ENCODE measurements around the gene CLGN. TPM values are rescaled to one million over a fixed set of nuclear protein-coding genes. Genes with fewer than 3 reads are reported as not detected.

CLGN gene
- polyA plus RNA-seq (2013) = 12.1 TPM

GRCh38 chr4:140427106-140427918 is at the start of gene CLGN:
Gene CLGN (minus strand): TSS chr4:140427648. CDS start chr4:140413078, 14,570 bp downstream.
- POLR2A ChIA-PET = no interaction called here
- whole genome bisulfite sequencing (ENCODE audit: insufficient coverage) = 0% methylated on average over 40 of the region's 73 CpGs

GRCh38 chr4:140472156-140472555 is 44.7 kb upstream of the CLGN start:
- CTCF ChIA-PET = no interaction called here
- no peak for DNase-seq
- peaks cover 0 to 4% (median 0%) of the 10 kb centered on the region in 5 experiments for H3K27me3 ChIP-seq (replicated peaks in 2 of 5; ENCODE audit: control insufficient read depth in 4 of 5, insufficient read depth in 5 of 5, low read length in 4 of 5)
- WGBS (ENCODE audit: insufficient coverage) = 100% methylated on average over 1 of the region's 2 CpGs
- no peak overlapping the region for H3K4me3 ChIP-seq (ENCODE audit: control insufficient read depth in 1 of 7, extremely low read depth in 1 of 7, insufficient read depth in 4 of 7, low read depth in 2 of 7, low read length in 6 of 7)
- H3K4me1 ChIP-seq (ENCODE audit: control extremely low read depth in 1 of 4, control insufficient read depth in 4 of 4, insufficient read depth in 4 of 4, low read length in 3 of 4) = no peaks in the 10 kb centered on the region
- no peak overlapping the region for H3K27ac ChIP-seq (ENCODE audit: insufficient read depth in 1 of 2, low read depth in 1 of 2, low read length in 2 of 2, poor library complexity in 1 of 2, severe bottlenecking in 2 of 2)
- H3K36me3 ChIP-seq (ENCODE audit: control insufficient read depth in 4 of 4, insufficient read depth in 4 of 4, low read length in 3 of 4) = no peaks in the 10 kb centered on the region
- POLR2A ChIA-PET = no interaction called here
- no peaks in the 10 kb centered on the region for H3K9me3 ChIP-seq (ENCODE audit: control extremely low read depth in 1 of 5, control insufficient read depth in 4 of 5, insufficient read depth in 2 of 5, low read depth in 1 of 5, low read length in 4 of 5)

More at GRCh38 chr4:140427106-140427918, at the start of gene CLGN:
- CTCF ChIA-PET = interaction anchor here (0.7 to 3.0 kb wide), 15 partner anchors 11 to 426 kb away, joined by 3 to 11 read pairs (median 4); partner anchors contain the start of genes MGAT4D and SCOC
- no peaks in the 10 kb centered on the region for H3K36me3 ChIP-seq (ENCODE audit: control insufficient read depth in 4 of 4, insufficient read depth in 4 of 4, low read length in 3 of 4)
- peak; percentile 84 to 94 (median 90) for DNase-seq
- no peaks in the 10 kb centered on the region for H3K9me3 ChIP-seq (ENCODE audit: control extremely low read depth in 1 of 5, control insufficient read depth in 4 of 5, insufficient read depth in 2 of 5, low read depth in 1 of 5, low read length in 4 of 5)
- no peaks in the 10 kb centered on the region for H3K27me3 ChIP-seq (replicated peaks in 2 of 5; ENCODE audit: control insufficient read depth in 4 of 5, insufficient read depth in 5 of 5, low read length in 4 of 5)
- H3K27ac ChIP-seq (ENCODE audit: insufficient read depth in 1 of 2, low read depth in 1 of 2, low read length in 2 of 2, poor library complexity in 1 of 2, severe bottlenecking in 2 of 2) = peak within 1 kb of the TSS; percentile 37 to 59
- peak within 1 kb of the TSS; percentile 75 to 94 (median 84) for H3K4me3 ChIP-seq (ENCODE audit: control insufficient read depth in 1 of 7, extremely low read depth in 1 of 7, insufficient read depth in 4 of 7, low read depth in 2 of 7, low read length in 6 of 7)
- H3K4me1 ChIP-seq (ENCODE audit: control extremely low read depth in 1 of 4, control insufficient read depth in 4 of 4, insufficient read depth in 4 of 4, low read length in 3 of 4) = peaks cover 6 to 19% (median 12%) of the 10 kb centered on the region in 4 experiments

- Histone ChIP-seq H3K9me3 (ENCODE audit: control extremely low read depth in 1 of 5, control insufficient read depth in 4 of 5, insufficient read depth in 2 of 5, low read depth in 1 of 5, low read length in 4 of 5) (no peaks in the 10 kb centered on the region), H3K27me3 (replicated peaks in 2 of 5; ENCODE audit: control insufficient read depth in 4 of 5, insufficient read depth in 5 of 5, low read length in 4 of 5) (peaks cover 0 to 4% (median 0%) of the 10 kb centered on the region in 5 experiments), H3K4me1 (ENCODE audit: control extremely low read depth in 1 of 4, control insufficient read depth in 4 of 4, insufficient read depth in 4 of 4, low read length in 3 of 4) (peaks cover 0 to 6% (median 2%) of the 10 kb centered on the region in 4 experiments), H3K4me3 (ENCODE audit: control insufficient read depth in 1 of 7, extremely low read depth in 1 of 7, insufficient read depth in 4 of 7, low read depth in 2 of 7, low read length in 6 of 7) (no peak overlapping the region), H3K36me3 (ENCODE audit: control insufficient read depth in 4 of 4, insufficient read depth in 4 of 4, low read length in 3 of 4) (no peaks in the 10 kb centered on the region), H3K27ac (ENCODE audit: insufficient read depth in 1 of 2, low read depth in 1 of 2, low read length in 2 of 2, poor library complexity in 1 of 2, severe bottlenecking in 2 of 2) (no peak overlapping the region)
- ChIA-PET POLR2A (no interaction called here), CTCF (no interaction called here)
- 78% methylated on average over 19 of the region's 27 CpGs for WGBS (ENCODE audit: insufficient coverage)
- no peak for DNase-seq
Measured at GRCh38 chr4:140469791-140470733, 42.6 kb upstream of the CLGN start.

GRCh38 chr4:140466146-140466545 is 38.7 kb upstream of the CLGN start:
- DNase-seq = peak; percentile 22 to 84 (median 76)
- H3K36me3 ChIP-seq (ENCODE audit: control insufficient read depth in 4 of 4, insufficient read depth in 4 of 4, low read length in 3 of 4) = no peaks in the 10 kb centered on the region
- H3K4me3 ChIP-seq (ENCODE audit: control insufficient read depth in 1 of 7, extremely low read depth in 1 of 7, insufficient read depth in 4 of 7, low read depth in 2 of 7, low read length in 6 of 7) = no peak overlapping the region
- H3K9me3 ChIP-seq (ENCODE audit: control extremely low read depth in 1 of 5, control insufficient read depth in 4 of 5, insufficient read depth in 2 of 5, low read depth in 1 of 5, low read length in 4 of 5) = no peaks in the 10 kb centered on the region
- H3K27me3 ChIP-seq (replicated peaks in 2 of 5; ENCODE audit: control insufficient read depth in 4 of 5, insufficient read depth in 5 of 5, low read length in 4 of 5) = peaks cover 0 to 4% (median 0%) of the 10 kb centered on the region in 5 experiments
- peaks cover 0 to 6% (median 2%) of the 10 kb centered on the region in 4 experiments for H3K4me1 ChIP-seq (ENCODE audit: control extremely low read depth in 1 of 4, control insufficient read depth in 4 of 4, insufficient read depth in 4 of 4, low read length in 3 of 4)
- CTCF ChIA-PET = no interaction called here
- 83% methylated on average over 1 of the region's 1 CpG for WGBS (ENCODE audit: insufficient coverage)
- POLR2A ChIA-PET = no interaction called here
- H3K27ac ChIP-seq (ENCODE audit: insufficient read depth in 1 of 2, low read depth in 1 of 2, low read length in 2 of 2, poor library complexity in 1 of 2, severe bottlenecking in 2 of 2) = no peak overlapping the region

- H3K27ac ChIP-seq (ENCODE audit: insufficient read depth in 1 of 2, low read depth in 1 of 2, low read length in 2 of 2, poor library complexity in 1 of 2, severe bottlenecking in 2 of 2) = no peak overlapping the region
- H3K9me3 ChIP-seq (ENCODE audit: control extremely low read depth in 1 of 5, control insufficient read depth in 4 of 5, insufficient read depth in 2 of 5, low read depth in 1 of 5, low read length in 4 of 5) = no peaks in the 10 kb centered on the region
- WGBS (ENCODE audit: insufficient coverage) = 83% methylated on average over 1 of the region's 1 CpG
- H3K4me3 ChIP-seq (ENCODE audit: control insufficient read depth in 1 of 7, extremely low read depth in 1 of 7, insufficient read depth in 4 of 7, low read depth in 2 of 7, low read length in 6 of 7) = no peak overlapping the region
- POLR2A ChIA-PET = no interaction called here
- H3K36me3 ChIP-seq (ENCODE audit: control insufficient read depth in 4 of 4, insufficient read depth in 4 of 4, low read length in 3 of 4) = no peaks in the 10 kb centered on the region
- DNase-seq = no peak
- CTCF ChIA-PET = interaction anchor here (1.2 to 1.3 kb wide), 2 partner anchors 10 to 32 kb away, joined by 3 read pairs; no protein-coding TSS in a partner anchor
- no peaks in the 10 kb centered on the region for H3K27me3 ChIP-seq (replicated peaks in 2 of 5; ENCODE audit: control insufficient read depth in 4 of 5, insufficient read depth in 5 of 5, low read length in 4 of 5)
- peaks cover 0 to 6% (median 2%) of the 10 kb centered on the region in 4 experiments for H3K4me1 ChIP-seq (ENCODE audit: control extremely low read depth in 1 of 4, control insufficient read depth in 4 of 4, insufficient read depth in 4 of 4, low read length in 3 of 4)
Measured at GRCh38 chr4:140463614-140464013, 36.2 kb upstream of the CLGN start.

GRCh38 chr4:140463182-140463581 is 35.7 kb upstream of the CLGN start:
- H3K27me3 ChIP-seq (replicated peaks in 2 of 5; ENCODE audit: control insufficient read depth in 4 of 5, insufficient read depth in 5 of 5, low read length in 4 of 5) = no peaks in the 10 kb centered on the region
- H3K27ac ChIP-seq (ENCODE audit: insufficient read depth in 1 of 2, low read depth in 1 of 2, low read length in 2 of 2, poor library complexity in 1 of 2, severe bottlenecking in 2 of 2) = no peak overlapping the region
- no peaks in the 10 kb centered on the region for H3K36me3 ChIP-seq (ENCODE audit: control insufficient read depth in 4 of 4, insufficient read depth in 4 of 4, low read length in 3 of 4)
- no peak for DNase-seq
- peaks cover 0 to 6% (median 2%) of the 10 kb centered on the region in 4 experiments for H3K4me1 ChIP-seq (ENCODE audit: control extremely low read depth in 1 of 4, control insufficient read depth in 4 of 4, insufficient read depth in 4 of 4, low read length in 3 of 4)
- H3K9me3 ChIP-seq (ENCODE audit: control extremely low read depth in 1 of 5, control insufficient read depth in 4 of 5, insufficient read depth in 2 of 5, low read depth in 1 of 5, low read length in 4 of 5) = no peaks in the 10 kb centered on the region
- 95% methylated on average over 3 of the region's 3 CpGs for WGBS (ENCODE audit: insufficient coverage)
- POLR2A ChIA-PET = no interaction called here
- CTCF ChIA-PET = interaction anchor here (1.3 kb wide), 1 partner anchor 32 kb away, joined by 3 read pairs; no protein-coding TSS in a partner anchor
- no peak overlapping the region for H3K4me3 ChIP-seq (ENCODE audit: control insufficient read depth in 1 of 7, extremely low read depth in 1 of 7, insufficient read depth in 4 of 7, low read depth in 2 of 7, low read length in 6 of 7)
